ENCODE results near the gene SPHKAP.
"Not testable (repeated sequence)": the region's sequence is repeated elsewhere in the genome, so short reads cannot be mapped to it uniquely, and the experiment has no call there.

SPHKAP gene

GRCh38 chr2:228017784-228018183 lies 163.7 kb downstream of the SPHKAP start:
- no peak for DNase-seq

DNA sequence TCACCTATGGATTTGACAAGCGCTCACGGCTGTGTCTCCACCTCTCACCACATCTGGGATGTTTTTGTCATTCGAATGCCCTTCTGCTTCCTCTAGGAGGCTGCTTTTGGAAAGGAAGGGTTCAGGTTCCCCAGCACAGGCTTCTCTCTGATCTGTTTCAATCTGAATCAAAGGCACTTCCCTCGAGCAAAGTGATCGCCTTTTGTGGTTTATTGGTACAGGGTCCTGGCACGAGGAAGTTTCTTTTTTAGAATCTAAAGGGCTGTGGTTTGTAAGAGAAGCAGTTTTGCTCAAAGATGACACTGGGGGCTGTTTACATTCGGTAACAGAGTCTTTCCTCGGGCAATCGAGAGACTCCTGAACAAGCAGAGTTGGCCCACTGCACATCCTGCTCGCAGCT lies 165.1 kb downstream of the SPHKAP start:
- DNase-seq: no peak

DNA sequence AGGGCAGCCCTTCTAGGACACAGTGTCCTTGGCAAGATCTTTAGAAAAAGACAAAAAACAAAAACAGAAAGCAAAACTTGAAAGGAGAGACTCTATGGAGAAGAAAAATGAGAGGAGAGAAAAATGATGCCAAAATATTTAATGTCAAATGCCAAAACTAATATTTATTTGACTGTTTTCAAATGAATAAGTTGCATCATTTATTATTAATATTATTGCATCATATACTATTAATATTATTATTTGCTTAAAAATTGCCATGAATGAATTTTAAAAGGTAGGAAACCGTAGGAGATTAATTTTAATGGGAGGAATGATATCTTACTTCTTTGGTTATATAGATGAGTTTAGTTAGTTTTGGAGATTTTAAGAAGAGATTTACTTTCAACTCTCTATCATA lies 165.7 kb downstream of the SPHKAP start:
- DNase-seq: no peak

- no peak for DNase-seq
These were observed 185.1 kb downstream of the SPHKAP start for GRCh38 chr2:227996366-227996765.

GRCh38 chr2:227990937-227991336 lies 190.6 kb downstream of the SPHKAP start:
- DNase-seq: no peak

DNA sequence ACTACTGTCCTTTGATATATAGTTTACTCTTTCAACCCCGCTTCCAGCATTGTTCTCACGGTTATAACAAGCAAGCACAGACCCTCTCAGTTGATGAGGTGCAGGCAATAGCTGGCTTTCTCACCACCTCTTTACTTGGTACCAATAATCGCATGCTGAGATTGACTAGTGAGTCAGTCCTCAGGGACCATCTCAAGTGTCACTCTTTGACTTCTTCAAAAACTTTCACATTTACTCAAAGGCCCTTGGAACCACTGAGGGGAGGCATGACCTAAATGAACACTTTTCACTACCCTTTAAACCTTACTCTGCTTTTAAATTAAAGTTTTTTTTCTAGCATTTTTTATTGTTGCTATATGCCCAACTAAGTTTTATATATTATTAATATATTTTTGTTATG lies 208.2 kb downstream of the SPHKAP start:
- no peak for DNase-seq

DNA sequence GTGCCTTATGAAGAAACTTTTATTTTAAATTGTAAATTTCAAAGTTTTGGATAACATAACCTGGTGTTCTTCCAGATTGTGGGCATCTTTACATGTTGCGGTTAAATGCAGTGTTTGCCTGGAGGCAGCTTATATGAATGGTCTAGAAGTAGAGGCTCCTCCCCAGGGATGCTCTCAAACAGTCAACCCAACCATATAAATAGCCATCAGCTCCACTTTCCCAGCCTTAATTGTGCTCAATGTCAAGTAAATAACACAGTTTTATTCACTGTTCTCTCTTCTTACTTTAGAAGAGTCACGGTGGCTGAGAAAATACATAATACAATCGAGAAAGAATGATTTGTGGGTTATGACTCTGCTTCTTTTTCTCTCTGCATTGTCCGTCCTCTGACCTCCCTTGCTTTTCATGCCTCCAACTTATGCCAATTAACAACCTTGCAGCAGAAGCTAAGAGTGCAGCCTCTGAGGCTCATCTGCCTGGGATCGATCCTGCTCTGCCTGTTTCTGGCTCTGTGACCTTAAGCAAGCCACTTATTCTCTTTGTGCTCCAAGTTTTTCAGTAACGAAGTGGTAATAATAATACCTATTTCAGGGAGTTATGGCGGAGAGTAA lies 209.8 kb downstream of the SPHKAP start:
- DNase-seq: no peak

DNA sequence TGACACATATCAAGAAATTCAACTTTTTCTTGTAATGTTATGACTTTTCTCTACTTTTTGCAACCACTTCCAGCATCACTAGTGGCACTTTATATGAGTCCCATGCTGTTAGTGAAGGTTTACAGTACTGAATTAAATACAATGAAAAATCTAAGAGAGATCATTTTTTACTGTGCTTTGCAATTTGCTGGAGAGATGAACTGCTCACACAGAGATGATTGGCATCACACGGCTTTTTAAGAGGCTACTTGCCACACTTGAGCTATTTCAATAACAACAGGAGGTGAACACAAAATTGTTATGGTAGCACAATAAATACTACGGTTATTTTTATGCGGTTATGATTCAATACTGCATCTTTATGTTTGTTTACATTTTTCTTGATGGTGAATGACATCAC lies 221.2 kb downstream of the SPHKAP start:
- DNase-seq: no peak

- DNase-seq: no peak
These were observed 238.5 kb downstream of the SPHKAP start for GRCh38 chr2:227942965-227943364.

DNA sequence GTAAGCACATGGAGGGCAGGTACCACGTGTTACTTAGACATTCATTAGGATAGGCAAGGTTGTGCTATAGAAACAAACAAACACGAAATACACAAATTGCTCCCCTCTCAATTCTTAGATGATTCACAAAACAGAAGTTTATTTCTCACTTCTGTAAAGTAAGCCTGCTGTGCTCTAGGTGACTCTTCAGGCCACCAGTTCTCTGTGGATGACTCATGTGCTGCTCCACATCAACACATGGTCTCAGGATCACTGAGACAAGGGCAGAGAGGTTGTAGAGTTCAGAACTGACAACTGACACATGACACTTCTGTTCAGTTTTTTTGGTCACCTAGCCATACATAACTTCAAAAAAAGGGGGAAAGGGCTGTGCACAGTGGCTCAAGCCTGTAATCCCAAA lies 239.5 kb downstream of the SPHKAP start:
- DNase-seq: no peak

DNA sequence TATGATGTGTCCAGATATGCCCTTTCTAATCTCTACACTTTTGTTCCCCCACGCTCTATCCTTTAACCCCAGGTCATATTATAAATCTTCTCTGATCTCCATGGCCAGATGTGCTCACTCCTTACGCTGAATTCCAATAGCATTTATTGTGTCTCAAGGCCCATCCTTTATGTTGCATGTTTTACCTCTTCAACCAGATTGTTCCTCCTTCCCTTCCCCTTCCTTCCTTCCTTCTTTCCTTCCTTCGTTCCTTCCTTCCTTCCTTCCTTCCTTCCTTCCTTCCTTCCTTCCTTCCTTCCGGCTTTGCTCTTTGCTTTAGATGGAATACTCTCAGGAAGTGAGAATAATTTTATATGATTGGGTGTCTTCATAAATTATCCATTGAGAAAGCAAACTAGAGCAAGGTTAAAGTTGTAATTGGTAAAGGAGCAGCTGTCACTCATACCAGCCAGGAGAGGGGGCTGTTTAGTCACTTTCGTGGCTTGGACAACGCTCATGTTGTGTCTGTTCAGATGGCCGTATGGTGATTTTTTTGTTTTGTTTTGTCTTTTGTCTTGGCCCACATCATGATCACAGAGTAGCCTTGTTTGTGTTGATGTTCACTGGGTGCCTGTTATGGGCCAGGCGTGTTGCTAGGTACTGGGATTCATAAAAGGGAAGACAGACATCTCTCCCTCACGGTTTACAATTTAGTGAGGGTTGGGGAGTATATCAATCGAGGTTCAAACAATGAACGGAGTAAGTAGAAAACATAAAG lies 242.0 kb downstream of the SPHKAP start:
- DNase-seq: peak; percentile 15

GRCh38 chr2:227936249-227936648 lies 245.2 kb downstream of the SPHKAP start:
- not testable (repeated sequence) for DNase-seq

DNA sequence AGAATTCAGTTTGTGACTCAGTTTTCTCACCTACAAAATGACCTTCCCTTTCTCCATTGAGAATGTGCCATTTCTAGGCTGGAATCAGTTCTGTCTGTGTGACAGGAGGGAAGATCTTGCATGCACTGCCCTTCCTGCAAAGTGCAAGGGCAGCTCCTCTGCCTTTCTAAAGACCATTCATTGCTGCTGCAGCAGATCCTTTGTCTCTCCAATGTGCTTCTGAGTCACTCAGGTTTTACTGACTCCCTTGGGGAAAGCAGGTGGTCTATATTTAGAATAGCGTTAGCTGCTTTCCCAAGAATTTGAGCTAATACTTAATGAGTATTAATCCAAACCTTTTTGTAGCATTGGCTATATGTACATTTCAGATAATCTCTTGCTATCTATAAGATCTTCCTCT lies 247.6 kb downstream of the SPHKAP start:
- no peak for DNase-seq

DNA sequence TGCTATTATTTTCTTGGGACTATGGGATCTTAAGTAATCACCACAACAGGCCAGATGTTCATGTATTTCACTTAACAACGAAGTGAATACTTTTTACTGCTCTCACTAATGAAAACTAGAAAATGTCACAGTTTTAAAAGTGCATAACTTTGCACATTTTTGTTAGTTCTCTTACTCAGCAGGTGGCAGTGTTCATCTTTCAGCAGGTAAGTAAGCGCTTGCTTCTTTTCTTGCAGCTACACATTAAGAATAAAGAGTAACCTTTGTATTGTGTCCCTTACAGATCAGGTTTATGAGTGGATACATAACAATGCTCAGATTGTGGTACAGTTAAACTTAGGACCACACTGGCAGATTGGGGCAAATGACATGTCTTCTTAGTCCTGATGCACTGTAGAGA lies 249.1 kb downstream of the SPHKAP start:
- DNase-seq: no peak

- DNase-seq: no peak
These were observed 249.5 kb downstream of the SPHKAP start for GRCh38 chr2:227932001-227932400.

Measured in NCI-H226 (cell line).